ENCODE data around the gene CNFN. TPM values are rescaled to one million over a fixed set of nuclear protein-coding genes. Genes with fewer than 3 reads are reported as not detected.

Gene CNFN
- total RNA-seq, 1 experiment from 2014 or later = 7.1 TPM

GRCh38 chr19:42423462-42424344 is 33.6 kb upstream of the CNFN start:
- Mint-ChIP-seq H3K27ac (no peak overlapping the region; a peak in 1 of 7 replicates), H3K27me3 (ENCODE audit: low read depth) (peaks cover 93% of the 10 kb centered on the region), H3K36me3 (ENCODE audit: insufficient read depth in 1 of 3, low read depth in 3 of 3) (peaks cover 0 to 6% (median 3%) of the 10 kb centered on the region in 3 experiments; a peak in 4 of 7 replicates), H3K4me3 (peak overlapping the region; percentile 80 to 90), H3K4me1 (peaks cover 24 to 49% of the 10 kb centered on the region in 2 experiments), H3K9me3 (peaks cover 0 to 3% of the 10 kb centered on the region in 2 experiments; a peak in 3 of 5 replicates)
- peak overlapping the region; percentile 54; the same call in 1 of the 2 replicates for H3K14ac ChIP-seq (ENCODE audit: insufficient read depth, low read length)
- no peak overlapping the region for H2AFZ ChIP-seq (ENCODE audit: low read length)
- no peak overlapping the region for H2BK15ac ChIP-seq (ENCODE audit: low read depth, low read length)
- H2AK5ac ChIP-seq (ENCODE audit: insufficient read length, low read length) = no peak overlapping the region
- no peak overlapping the region for H2BK20ac ChIP-seq (ENCODE audit: low read depth, low read length, poor library complexity, severe bottlenecking)
- no peaks in the 10 kb centered on the region for H3K4me1 ChIP-seq (ENCODE audit: insufficient read depth, low read length)
- peak; percentile 93 for DNase-seq
- H3K4me2 ChIP-seq (ENCODE audit: insufficient read depth, insufficient read length, low read length) = peak overlapping the region; percentile 70
- H3T11ph ChIP-seq (ENCODE audit: low read length) = no peak overlapping the region
- no peak overlapping the region for H3K9ac ChIP-seq (ENCODE audit: extremely low read depth, insufficient read length, low read length)
- WGBS (ENCODE audit: extremely low coverage, insufficient read length, low lambda C conversion rate) = no CpG with 5 or more reads among the region's 65 CpGs
- H3K79me1 ChIP-seq (ENCODE audit: insufficient read depth, low read depth, low read length, poor library complexity, severe bottlenecking) = no peaks in the 10 kb centered on the region
- no peak overlapping the region for H3K23ac ChIP-seq (ENCODE audit: insufficient read length, low read depth, low read length)
- H2BK12ac ChIP-seq (ENCODE audit: insufficient read length, low read depth, low read length) = no peak overlapping the region
- no peaks in the 10 kb centered on the region for H3K9me3 ChIP-seq (ENCODE audit: control insufficient read depth, low read depth, low read length)
- no peak overlapping the region for H3K4ac ChIP-seq (ENCODE audit: low read depth, low read length)
- no peaks in the 10 kb centered on the region for H3K79me2 ChIP-seq (ENCODE audit: insufficient read depth, low read length)
- peaks cover 7% of the 10 kb centered on the region for H3K23me2 ChIP-seq (ENCODE audit: insufficient read length, low read depth, low read length, poor library complexity, severe bottlenecking)
- no peak overlapping the region for H4K5ac ChIP-seq (ENCODE audit: insufficient read length, low read depth, low read length)
- H3K27ac ChIP-seq (ENCODE audit: insufficient read length, low read depth, low read length) = no peak overlapping the region
- peak overlapping the region; percentile 76 for H3K18ac ChIP-seq (ENCODE audit: insufficient read length, low read depth, low read length)
- no peak overlapping the region for H4K91ac ChIP-seq (ENCODE audit: insufficient read length, low read depth, low read length)
- peaks cover 17% of the 10 kb centered on the region; the same call in 1 of the 2 replicates for H3K27me3 ChIP-seq (ENCODE audit: insufficient read depth, low read length)
- no peaks in the 10 kb centered on the region for H4K20me1 ChIP-seq (ENCODE audit: control insufficient read depth, insufficient read depth, insufficient read length)
- H2BK120ac ChIP-seq (ENCODE audit: low read depth, low read length, poor library complexity, severe bottlenecking) = no peak overlapping the region
- no peak overlapping the region for H3K56ac ChIP-seq (ENCODE audit: insufficient read length, low read depth, low read length)
- H4K8ac ChIP-seq (replicated peaks; ENCODE audit: insufficient read length, low read depth, low read length) = no peak overlapping the region
- TF ChIP-seq, protein P1, sequence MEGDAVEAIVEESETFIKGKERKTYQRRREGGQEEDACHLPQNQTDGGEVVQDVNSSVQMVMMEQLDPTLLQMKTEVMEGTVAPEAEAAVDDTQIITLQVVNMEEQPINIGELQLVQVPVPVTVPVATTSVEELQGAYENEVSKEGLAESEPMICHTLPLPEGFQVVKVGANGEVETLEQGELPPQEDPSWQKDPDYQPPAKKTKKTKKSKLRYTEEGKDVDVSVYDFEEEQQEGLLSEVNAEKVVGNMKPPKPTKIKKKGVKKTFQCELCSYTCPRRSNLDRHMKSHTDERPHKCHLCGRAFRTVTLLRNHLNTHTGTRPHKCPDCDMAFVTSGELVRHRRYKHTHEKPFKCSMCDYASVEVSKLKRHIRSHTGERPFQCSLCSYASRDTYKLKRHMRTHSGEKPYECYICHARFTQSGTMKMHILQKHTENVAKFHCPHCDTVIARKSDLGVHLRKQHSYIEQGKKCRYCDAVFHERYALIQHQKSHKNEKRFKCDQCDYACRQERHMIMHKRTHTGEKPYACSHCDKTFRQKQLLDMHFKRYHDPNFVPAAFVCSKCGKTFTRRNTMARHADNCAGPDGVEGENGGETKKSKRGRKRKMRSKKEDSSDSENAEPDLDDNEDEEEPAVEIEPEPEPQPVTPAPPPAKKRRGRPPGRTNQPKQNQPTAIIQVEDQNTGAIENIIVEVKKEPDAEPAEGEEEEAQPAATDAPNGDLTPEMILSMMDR (conservative IDR thresholded peaks at IDR 0.05) = no peak
- H2BK5ac ChIP-seq (ENCODE audit: insufficient read length, low read length) = no peak overlapping the region

Data from H9 (cell line).